Neural progenitor cell (in vitro differentiated cells): ENCODE results near the gene SLC5A2.

Experiments used
- EZH2 ChIP-seq: fragments of 200-600 bp; sonication (generic); IDR thresholded peaks from 2 replicates; pipeline ENCODE4 v1.6.1; 2017; ENCODE audit warnings: antibody characterized with exemption, mild to moderate bottlenecking, moderate library complexity
- EZH2phosphoT487 ChIP-seq: fragments of 200-600 bp; sonication (generic); IDR thresholded peaks from 2 replicates; pipeline ENCODE4 v1.6.1; 2017; ENCODE audit warnings: antibody characterized with exemption
- TF ChIP-seq, protein P1 (sequence below): fragments of 200-600 bp; sonication (generic); IDR thresholded peaks from 2 replicates; pipeline ENCODE4 v1.5.1; 2017; ENCODE audit warnings: antibody characterized with exemption, mild to moderate bottlenecking

DNA sequence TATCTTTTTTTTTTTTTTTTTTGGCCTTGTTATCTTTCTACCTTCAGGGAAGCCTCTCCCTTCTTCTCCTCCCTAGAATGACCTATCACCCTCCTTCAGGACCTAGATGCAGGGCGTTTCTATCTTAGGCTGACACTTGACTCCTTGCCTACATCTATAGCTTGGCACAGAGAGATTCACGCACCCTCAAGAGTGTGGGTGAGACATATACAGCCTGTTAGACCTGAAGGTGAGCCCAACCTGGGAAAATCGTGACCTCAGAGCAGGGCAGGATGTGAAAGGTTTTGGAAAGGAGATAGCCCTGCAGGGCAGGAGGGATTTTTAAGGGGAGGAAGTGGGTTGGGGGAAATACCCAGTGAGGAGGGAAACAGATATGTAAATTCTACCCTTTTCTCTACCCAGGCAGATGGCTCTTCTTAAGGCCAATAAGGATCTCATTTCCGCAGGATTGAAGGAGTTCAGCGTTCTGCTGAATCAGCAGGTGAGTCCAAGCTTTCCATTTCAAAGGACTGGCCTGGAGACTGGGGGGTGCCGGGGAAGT is 44.9 kb downstream of the SLC5A2 start, which contains the start of gene AHSP:
- TF ChIP-seq, protein P1, sequence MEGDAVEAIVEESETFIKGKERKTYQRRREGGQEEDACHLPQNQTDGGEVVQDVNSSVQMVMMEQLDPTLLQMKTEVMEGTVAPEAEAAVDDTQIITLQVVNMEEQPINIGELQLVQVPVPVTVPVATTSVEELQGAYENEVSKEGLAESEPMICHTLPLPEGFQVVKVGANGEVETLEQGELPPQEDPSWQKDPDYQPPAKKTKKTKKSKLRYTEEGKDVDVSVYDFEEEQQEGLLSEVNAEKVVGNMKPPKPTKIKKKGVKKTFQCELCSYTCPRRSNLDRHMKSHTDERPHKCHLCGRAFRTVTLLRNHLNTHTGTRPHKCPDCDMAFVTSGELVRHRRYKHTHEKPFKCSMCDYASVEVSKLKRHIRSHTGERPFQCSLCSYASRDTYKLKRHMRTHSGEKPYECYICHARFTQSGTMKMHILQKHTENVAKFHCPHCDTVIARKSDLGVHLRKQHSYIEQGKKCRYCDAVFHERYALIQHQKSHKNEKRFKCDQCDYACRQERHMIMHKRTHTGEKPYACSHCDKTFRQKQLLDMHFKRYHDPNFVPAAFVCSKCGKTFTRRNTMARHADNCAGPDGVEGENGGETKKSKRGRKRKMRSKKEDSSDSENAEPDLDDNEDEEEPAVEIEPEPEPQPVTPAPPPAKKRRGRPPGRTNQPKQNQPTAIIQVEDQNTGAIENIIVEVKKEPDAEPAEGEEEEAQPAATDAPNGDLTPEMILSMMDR = no peak
- TF ChIP-seq EZH2 = no peak
- TF ChIP-seq EZH2phosphoT487 = no peak
